H1 (cell line): ENCODE measurements around the gene FAM193A. TPM values are rescaled to one million over a fixed set of nuclear protein-coding genes. Genes with fewer than 3 reads are reported as not detected.

Experiments
- GTF2F1 ChIP-seq: IDR thresholded peaks from 2 replicates; pipeline ENCODE4 v1.6.1; 2012; ENCODE audit warnings: low read depth, low read length, improper control_type of control experiment, borderline replicate concordance
- TEAD4 ChIP-seq: IDR thresholded peaks from 2 replicates; pipeline ENCODE4 v1.6.1; 2012; ENCODE audit warnings: low read depth, low read length, inconsistent platforms, mixed read lengths
- polyA plus RNA-seq, 7 experiments: library from polyadenylated mRNA; depleted of rRNA in 3 of 7; stranded (reverse) in 5 of 7; unstranded in 2 of 7; fragments of >200 nt in 5 of 7; fragments of 200-250 nt in 2 of 7; gene quantifications; 1 replicate in 5 of 7; 2 replicates in 1 of 7; 4 replicates in 1 of 7; pipeline versions ENCODE4 v1.2.1 to v1.2.3, GENCODE V29; 2011 to 2013; ENCODE audit warnings: missing spikeins in 2 of 7, mixed read lengths in 2 of 7
- total RNA-seq: library from RNA; stranded (reverse); fragmentation: NEBNext Ultra II Directional; extraction: Animal tissue kit (Norgen Biotek cat#: 25700); gene quantifications from 2 replicates; pipeline ENCODE4 v1.2.1, GENCODE V29; 2021
- TF ChIP-seq, protein P1 (sequence below): IDR thresholded peaks from 2 replicates; pipeline ENCODE4 v1.6.1; 2012; ENCODE audit warnings: low read length, inconsistent platforms

The FAM193A gene
- total and polyA plus RNA-seq, 2 of the 8 experiments (the other 6 are each of a cell fraction or from before 2014, with no cell fraction given) = 8.7 to 26.2 TPM

DNA sequence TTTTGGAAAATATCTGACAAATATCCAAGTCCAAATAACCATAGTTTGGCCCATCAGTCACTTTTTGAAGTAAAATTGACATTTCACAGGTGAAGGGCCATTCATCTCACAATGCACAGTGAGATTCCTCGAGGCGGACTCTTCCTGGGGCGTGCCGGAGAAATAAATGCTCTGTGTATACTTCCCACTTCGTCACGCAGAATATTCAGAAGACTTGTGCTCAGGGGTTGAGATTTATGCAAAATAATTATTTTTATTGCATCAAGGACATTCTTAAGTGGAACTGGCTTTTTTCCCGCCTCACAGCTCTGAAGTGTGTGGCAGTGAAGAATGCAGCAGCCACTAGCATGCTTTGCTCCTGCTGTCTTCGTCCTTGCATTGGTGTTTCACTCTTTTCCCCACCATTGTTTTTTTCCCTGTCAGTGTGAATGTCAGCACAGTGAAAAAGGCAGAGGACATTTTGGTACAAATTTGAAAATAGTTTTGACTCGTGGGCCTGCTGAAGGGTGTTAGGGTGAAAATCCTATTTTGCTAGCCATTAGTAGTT, 70.6 kb downstream of the FAM193A start (continued):
- TF ChIP-seq, protein P1, sequence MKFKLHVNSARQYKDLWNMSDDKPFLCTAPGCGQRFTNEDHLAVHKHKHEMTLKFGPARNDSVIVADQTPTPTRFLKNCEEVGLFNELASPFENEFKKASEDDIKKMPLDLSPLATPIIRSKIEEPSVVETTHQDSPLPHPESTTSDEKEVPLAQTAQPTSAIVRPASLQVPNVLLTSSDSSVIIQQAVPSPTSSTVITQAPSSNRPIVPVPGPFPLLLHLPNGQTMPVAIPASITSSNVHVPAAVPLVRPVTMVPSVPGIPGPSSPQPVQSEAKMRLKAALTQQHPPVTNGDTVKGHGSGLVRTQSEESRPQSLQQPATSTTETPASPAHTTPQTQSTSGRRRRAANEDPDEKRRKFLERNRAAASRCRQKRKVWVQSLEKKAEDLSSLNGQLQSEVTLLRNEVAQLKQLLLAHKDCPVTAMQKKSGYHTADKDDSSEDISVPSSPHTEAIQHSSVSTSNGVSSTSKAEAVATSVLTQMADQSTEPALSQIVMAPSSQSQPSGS = no peak
- TF ChIP-seq GTF2F1 (no peak), TEAD4 (no peak)
